ENCODE data around the gene DHX36.

- TF ChIP-seq CTCF (IDR thresholded peaks at IDR 0.05) (no peak), POLR2A (IDR thresholded peaks at IDR 0.05) (no peak)
Observed at GRCh38 chr3:154275292-154275691, 49.0 kb downstream of the DHX36 start.

Measured in uterus (tissue), 2 donors.